Activated CD8-positive, alpha-beta memory T cell treated with anti-CD3 and anti-CD28 coated beads, Interleukin-2, amount 50 U/mL, for 1 hour (primary cell): ENCODE measurements around the gene FRYL.
"Not testable (repeated sequence)": the region's sequence is repeated elsewhere in the genome, so short reads cannot be mapped to it uniquely, and the experiment has no call there.

Experiments used
- DNase-seq: peaks from one replicate; pipeline ENCODE4 v3.0.0-alpha.2; 2020; ENCODE audit errors: extremely low read depth

FRYL gene

GRCh38 chr4:48698029-48698971 lies 81.8 kb downstream of the FRYL start:
- DNase-seq, result no peak

- not testable (repeated sequence) for DNase-seq
Measured at GRCh38 chr4:48697516-48697915, 82.6 kb downstream of the FRYL start.

GRCh38 chr4:48694824-48695223 lies 85.3 kb downstream of the FRYL start:
- no peak for DNase-seq

- DNase-seq, result no peak
Measured at GRCh38 chr4:48693856-48694574, 86.1 kb downstream of the FRYL start.

GRCh38 chr4:48692897-48693296 lies 87.2 kb downstream of the FRYL start:
- DNase-seq, result no peak

- no peak for DNase-seq
Measured at GRCh38 chr4:48692044-48692443, 88.0 kb downstream of the FRYL start.

GRCh38 chr4:48688953-48689352 lies 91.1 kb downstream of the FRYL start:
- DNase-seq, result no peak

GRCh38 chr4:48687313-48688051 lies 92.6 kb downstream of the FRYL start:
- DNase-seq, result no peak

- DNase-seq, result no peak
Measured at GRCh38 chr4:48686369-48686768, 93.7 kb downstream of the FRYL start.

- DNase-seq, result no peak
Measured at GRCh38 chr4:48683784-48684666, 96.1 kb downstream of the FRYL start.

- not testable (repeated sequence) for DNase-seq
Measured at GRCh38 chr4:48682870-48683269, 97.2 kb downstream of the FRYL start.

GRCh38 chr4:48681856-48682255 lies 98.2 kb downstream of the FRYL start:
- no peak for DNase-seq

- no peak for DNase-seq
Measured at GRCh38 chr4:48680848-48681568, 99.1 kb downstream of the FRYL start.

GRCh38 chr4:48673537-48673936 lies 106.5 kb downstream of the FRYL start:
- no peak for DNase-seq

- DNase-seq, result no peak
Measured at GRCh38 chr4:48670587-48670986, 109.5 kb downstream of the FRYL start.

GRCh38 chr4:48669086-48669485 lies 111.0 kb downstream of the FRYL start:
- DNase-seq, result no peak

GRCh38 chr4:48668254-48669017 lies 111.6 kb downstream of the FRYL start:
- DNase-seq, result no peak

- no peak for DNase-seq
Measured at GRCh38 chr4:48667148-48667547, 112.9 kb downstream of the FRYL start.

- no peak for DNase-seq
Measured at GRCh38 chr4:48665555-48666186, 114.4 kb downstream of the FRYL start.
